Stimulated activated CD4-positive, alpha-beta T cell treated with anti-CD3 and anti-CD28 coated beads, TNF-alpha, amount 100 ng/mL, for 24 hours (primary cell): ENCODE data around the gene NR6A1.

Source experiments
- DNase-seq, 3 experiments: peaks; one replicate each; pipeline ENCODE4 v3.0.0-alpha.2; 2020; ENCODE audit warnings: low read depth in 3 of 3

The NR6A1 gene

DNA sequence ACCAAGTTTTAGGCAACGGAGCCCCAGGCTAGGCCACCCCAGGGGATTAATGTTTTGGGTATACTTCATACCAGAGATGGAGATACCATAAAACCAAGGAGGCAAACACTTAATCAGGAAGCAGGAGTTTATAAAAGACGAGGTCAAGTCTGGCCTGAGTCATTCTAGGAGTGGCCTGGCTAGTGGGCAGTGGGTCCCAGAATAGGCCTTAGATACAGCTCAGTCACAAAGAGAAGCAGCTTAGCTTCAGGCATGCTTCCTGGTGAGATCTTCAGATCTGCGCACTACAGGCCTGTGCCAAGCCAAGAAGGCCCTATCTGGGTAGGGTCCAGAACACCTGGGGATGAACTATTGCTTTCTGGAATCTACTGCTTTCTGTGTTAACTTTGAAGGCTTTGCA is 243.3 kb downstream of the NR6A1 start:
- no peak for DNase-seq

DNA sequence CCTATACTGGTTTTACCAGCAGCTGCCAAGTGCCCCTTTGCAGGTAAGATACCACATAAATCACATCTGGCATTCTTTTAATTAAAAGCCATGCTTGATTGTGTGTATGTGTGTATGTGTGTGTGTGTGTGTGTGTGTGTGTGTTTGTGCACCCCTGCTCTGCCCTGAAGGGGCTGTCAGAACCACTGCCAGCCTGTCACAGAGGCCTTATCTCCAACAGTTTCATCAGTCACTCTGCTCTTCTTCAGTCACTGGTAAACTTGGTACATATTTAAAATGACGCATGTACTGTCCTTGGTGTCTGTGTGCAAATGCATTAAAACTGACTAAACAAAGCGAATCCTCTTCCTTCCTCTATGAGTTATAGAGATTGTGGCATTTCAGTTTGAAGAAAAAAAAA is 244.9 kb downstream of the NR6A1 start:
- no peak for DNase-seq

DNA sequence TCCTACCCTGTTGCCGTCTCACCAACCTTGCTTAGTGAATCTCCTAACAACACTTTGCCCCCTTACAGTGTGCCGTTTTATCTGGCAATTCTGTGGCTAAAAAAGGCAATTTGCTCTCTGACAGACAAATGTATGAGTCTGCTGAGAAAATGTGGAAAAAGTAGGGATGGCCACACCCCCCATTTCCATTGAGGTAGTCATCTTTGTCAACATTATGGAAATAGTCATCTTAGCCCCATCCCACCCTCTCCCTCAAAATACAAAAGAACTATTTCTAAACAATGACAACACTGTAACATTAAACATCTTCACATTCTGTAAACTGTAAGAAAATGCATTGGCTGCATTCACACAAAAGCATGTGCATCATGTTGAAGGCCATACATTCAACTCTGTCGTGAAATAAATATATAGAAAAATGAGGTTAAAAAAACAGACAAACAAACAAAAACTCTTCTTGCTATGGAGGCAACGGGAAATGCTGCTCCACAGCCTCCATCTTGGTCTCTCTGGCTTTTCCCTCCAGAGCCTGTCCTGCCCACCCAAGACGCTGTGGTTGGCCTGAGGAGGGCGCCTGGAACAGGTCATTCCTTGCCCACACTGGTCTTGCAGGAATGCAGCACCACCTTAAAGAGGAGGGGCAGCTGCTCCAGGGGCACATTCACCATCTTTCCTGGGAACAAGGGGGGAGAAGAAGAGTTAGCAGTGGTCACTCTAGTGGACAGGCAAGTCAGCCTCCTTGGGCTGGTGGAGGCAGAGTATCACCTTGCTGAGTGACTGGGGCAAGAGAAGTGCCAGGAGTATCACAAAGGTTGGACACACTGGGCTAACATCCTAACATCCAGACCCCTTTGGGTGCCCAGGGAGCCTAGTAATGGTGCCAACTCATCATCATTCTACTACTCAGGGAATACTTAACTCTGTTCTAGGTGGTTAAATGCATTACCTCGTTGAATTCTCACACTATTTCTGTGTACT is 248.7 kb downstream of the NR6A1 start:
- no peak for DNase-seq

DNA sequence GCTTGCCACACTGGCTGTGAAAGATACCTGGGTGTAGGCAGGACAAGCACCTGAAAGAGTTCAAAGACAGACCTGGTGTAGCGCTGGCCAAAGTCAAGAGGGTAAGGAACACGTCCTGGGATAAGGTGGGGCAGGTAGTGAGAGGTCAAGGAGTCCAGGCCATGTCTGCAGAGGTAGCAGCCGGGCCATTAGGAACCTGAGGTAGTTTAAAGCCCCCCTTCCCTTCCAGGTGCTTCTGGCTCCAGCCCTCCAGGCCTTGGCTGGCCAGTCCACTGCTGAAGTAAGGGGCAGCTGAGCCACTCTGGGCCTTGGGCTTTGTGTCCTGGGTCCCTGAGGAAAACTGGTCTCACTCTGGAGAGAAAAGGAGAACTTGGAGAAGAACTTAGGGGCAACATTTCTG is 250.0 kb downstream of the NR6A1 start:
- DNase-seq: no peak

DNA sequence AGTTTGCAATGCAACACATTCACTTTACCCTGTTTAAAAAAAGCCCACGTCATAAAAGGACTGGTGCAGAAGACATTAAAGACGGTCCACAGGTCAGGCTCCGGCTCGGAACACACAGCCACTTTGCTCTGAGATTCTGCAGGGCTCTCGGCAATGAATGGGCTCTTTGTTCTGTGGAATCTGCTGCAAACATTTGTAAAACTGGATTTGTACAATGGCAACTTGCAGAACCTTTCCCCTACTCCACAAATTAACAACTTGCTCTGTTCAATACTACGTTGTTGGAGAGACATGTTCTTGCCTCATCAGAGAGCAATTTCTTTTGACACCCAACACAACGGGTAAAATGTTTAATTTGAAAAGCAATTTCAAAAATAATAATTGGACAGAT is 250.9 kb downstream of the NR6A1 start:
- DNase-seq: no peak

DNA sequence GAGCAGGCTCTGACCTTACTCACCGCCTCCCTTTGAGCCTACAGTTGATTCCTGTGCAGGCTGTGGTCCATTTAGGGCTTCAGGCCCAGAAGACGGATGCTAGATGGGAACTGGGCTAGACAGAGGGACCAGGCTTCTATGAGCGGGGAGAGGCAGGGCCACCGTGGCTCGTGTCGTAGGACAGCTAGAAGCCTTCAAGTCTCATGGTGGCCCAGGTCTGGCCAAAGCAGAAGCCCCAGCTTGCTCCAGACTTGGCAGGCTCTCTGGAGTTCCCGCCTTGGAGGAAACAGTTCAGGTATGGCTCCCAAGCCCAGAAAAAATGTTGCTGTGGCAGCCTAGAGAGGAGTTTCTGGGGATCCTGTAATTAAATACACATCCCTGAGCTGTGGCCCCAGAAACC is 253.0 kb downstream of the NR6A1 start:
- no peak for DNase-seq

DNA sequence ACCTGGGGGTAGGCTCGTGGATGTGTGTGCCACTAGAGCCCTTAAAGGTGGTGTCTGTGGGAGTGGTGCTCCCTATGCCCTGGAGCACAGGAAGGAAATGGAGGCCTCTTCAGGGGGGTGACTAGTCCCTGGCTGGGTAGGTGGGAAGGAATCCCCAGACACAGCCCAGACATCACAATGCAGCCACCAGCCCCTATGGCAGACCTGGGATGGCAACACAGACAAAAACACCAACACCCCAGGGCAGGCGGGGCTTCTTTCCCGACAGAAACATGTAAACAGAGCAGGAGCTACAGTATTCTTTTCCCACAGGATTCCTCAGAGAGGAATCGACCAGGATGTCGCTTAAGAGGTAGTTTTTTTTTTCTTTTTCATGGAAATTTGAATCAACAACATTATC is 253.5 kb downstream of the NR6A1 start:
- DNase-seq: no peak

DNA sequence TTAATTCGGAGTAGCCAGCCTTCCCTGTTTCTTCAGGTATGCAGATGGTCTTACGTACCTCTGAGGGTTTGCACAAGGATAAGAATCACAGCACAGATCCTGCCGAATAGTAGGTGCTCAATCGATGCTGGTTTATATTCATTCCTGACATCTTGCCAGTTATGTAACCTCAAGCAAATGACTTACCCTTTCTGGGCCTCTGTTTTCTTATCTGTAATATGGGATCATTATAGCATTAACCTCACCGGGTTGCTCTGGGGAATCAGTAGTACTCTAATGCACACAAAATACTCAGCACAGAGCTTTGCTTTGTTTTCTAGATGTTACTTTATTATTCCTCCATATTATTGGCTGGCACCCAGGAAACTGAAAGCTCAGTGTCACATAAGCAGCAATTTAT is 256.2 kb downstream of the NR6A1 start:
- DNase-seq: no peak

DNA sequence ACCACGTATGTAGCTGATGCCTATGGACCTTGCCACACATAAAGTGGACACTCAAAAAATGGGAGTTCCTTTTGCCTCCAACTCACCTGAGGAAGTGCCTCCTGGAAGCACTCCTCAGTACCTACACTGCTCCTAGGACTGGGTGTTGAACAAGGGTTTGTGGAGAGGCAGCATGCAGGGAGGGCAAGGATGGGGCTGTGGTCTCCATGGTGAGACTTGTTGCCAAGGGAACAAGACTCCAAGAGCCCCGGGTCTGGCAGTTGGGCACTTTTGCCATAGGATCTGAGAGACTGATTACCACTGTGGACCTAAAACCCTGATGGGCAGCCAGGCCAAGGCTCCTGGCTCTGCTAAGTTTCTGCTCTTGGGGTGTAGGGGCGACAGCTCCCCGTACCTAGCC is 257.0 kb downstream of the NR6A1 start:
- no peak for DNase-seq

DNA sequence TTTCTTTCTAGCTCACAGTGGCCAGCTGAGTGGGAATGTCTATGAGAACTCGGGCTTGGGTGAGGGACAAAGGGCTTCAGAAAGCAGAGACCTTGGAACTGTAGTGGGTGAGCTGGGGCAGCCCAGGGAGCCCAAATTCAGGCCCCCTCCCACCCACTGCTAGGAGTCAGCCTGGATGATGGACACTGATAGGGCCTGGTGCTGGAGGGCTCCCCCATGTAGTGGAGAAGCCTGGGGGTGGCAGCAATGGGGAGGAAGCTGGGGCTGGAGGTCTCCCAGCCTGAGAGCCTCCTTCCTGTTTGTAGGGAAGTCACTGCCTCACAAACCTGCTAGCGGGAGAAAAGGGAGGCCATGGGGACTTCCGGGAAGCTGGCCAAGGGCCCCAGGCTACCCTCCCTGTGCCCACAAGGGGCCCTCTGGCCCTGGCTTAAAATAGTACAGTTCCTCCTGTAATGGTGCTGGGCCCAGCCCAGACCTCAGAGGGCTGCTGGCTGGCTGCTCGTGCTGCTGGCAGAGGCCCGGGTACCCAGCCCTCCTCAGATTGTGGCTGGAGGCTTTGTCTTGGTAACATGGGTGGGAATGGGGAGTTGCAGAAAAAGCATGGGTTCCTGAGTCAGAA is 257.6 kb downstream of the NR6A1 start:
- DNase-seq: no peak

DNA sequence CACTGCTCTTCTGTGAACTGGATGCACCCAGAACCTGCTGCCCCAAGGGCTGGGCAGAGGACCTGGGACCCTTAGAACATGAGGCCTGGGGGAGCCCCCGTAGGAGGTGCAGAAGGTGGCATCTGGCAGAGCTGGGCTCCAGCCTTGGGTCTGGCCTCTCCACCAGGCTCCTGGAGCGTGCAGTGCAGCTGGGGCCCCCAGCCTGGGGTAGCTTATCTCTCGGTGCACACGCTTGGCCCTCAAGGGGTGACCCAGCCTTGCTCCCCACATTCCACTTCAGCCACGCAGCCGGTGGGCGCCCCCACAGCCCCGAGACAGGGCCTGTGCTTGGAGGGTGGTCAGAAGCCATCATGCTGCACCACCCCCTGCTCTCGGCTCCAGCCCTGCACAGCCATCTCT is 258.3 kb downstream of the NR6A1 start:
- DNase-seq: no peak

DNA sequence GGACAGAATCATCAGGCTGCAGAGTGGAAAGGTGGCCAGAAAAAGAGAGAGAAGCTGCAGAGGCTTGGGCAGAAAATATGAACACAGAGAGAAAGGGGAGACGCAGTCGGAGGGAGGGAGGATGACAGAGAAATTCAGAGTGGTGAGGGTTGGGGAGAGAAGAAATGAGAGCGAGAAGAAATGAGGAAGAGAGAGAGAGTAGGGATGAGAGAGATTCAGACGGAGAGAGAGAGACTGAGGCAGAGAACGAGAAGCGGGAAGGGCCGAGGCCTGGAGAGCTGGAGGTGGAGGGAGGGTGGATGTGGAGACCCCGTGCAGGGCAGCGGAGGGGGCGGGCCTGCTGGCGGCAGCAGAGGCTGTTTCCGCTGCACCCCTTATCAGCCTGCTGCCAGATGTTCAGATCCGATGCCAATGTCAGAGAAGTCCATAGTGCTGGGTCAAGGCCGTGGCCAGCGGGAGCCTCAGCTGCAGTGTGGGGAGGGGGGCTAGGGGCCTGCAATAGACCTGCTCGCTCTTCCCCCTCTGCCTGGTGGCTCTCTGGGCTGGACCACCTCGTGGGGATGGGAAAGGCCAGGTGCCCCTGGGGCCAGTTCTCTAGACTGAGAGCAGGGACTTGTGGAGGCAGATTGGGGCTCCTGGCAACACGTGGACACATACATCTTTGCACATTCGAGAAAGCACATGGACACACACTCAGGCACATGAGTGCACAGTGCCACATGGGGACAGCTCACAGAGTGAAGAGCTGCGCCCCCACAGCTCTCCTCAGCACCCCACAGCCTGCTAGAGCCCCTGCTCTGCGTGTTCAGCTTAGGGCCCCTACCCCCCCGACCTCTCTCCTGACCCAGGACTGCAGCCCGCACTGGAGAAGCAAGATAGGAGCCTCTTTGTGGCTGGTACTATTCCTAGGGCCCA is 259.0 kb downstream of the NR6A1 start:
- DNase-seq: no peak

DNA sequence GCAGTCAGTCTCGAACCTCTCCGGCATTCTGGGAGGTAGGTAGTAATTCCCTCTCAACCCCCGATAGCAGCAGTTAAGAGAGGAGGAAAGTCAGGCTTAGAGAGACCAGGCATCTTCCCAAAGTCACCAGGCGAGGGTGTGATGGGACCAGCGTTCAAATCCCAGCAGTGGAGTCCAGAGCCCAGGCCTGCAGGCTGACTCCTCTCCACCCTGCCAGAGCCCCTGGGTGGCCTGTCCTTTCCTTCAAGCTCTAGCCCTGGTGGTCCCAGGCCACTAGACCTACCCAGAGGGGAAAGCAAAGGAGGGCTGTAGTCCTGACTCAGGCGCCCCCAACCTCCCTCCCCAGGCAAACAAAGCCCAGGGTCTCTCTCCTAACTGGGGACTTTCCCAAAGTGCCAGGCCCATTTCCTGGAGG is 259.7 kb downstream of the NR6A1 start:
- no peak for DNase-seq

DNA sequence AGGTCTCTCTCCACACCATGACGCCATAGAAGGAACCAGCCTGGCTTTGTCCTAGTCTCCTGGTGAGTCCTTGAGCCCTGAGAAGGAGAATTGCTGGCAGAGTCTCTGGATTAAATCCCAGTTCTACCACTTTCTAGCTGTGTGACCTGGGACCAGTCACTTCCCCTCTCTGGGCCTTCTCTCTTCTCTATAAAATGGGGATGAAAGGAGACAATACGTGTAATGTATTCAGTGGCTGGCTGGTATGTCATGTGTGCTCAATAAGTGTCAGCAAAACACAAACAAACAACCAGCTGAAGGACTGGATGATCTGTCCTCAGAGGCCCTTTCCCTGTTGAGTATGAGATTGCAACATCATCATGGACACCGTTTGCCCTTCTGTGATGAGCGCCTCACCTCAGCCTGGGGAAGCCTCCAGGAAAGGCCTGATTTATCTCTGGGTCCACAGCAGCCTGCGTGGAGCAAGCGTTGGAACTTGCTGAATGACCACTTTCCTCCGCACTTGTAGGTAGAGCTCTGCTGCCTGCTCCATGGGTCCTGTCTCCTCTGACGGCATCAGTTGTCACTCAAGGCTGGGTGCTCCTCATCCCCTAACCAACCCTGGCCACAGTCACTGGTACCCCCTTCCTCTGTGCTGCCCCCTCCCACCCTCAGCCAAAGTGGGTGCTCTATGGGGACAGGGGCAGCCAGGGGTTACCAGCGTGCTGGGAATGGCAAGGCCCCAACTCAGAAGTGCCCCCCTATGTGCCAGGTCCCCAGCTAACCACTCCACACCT is 260.3 kb downstream of the NR6A1 start:
- no peak for DNase-seq

DNA sequence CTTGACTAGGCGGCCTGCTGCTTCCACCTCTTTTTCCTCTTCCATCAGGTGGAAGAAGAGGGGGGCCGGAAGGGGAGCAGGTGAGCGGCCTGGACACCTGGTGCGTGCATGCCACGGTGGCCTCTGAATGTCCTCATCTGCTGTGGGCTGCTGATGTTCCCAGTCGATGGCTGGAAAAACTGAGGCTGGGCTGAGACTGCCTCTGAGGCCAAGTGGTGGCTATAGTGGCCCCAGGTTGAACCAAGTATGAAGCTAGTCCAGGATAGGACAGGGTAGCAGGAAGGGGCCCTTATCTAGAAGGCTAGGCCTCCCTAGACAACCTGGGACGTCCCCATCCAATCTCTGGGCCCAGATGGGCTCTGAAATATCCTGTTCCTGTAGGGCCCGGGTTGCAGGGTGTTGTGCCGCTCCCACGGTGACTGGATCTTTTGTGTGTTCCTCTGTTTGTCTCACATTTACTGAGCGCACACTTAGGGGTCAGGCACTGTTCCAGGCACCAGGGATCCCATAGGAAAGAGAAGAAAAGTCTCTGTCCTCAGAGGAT is 263.2 kb downstream of the NR6A1 start:
- DNase-seq: no peak

DNA sequence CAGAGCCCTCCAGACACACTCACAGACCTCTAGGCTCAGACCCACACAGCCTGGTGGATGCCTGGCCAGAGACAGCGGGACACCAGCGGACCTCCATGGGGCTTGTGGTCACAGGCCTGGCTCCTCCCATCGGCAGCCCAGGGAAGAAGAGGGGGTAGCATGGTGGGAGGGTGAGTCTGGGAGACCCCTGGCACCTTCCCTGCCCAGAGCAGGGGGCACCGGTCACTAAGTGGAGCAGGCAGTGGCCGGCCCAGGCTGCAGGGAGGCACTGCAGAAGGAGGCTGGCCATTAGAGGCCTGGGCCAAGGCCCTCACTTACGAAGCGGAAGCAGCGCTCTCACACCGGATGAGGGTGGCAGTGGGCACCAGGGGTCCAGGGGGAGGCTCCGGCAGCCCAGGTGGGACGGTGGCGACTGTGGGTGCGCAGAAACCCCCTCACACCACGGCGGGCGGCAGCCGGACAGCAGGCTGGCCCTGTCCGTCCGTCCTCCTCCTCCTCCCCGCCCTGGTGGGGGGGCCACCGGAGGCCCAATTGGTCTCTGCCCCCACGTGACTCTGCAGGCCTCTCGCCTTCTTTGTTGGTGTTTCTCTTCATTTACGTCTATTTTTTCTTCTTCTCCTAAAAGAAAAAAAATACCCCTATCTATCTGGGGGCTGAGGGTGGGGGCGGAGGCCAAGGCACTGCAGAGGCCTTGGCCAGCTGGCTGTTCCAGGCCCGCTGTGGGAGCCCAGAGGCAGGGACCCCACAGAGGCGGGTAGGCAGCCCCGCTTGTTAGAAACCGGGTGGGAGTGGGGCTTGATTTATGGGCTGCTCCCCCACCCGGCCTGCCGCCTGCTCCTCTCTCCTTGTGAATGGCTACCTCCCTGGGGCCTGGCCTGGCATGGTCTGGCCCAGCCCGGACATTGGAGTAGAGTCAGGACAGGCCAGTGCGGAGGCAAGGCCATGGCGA is 263.9 kb downstream of the NR6A1 start, which contains the start of gene NR5A1:
Gene NR5A1, minus strand, starts transcription at position 469 of the 949 bp plus-strand sequence. CDS start 4,004 bp downstream, outside the sequence.
- no peak for DNase-seq

DNA sequence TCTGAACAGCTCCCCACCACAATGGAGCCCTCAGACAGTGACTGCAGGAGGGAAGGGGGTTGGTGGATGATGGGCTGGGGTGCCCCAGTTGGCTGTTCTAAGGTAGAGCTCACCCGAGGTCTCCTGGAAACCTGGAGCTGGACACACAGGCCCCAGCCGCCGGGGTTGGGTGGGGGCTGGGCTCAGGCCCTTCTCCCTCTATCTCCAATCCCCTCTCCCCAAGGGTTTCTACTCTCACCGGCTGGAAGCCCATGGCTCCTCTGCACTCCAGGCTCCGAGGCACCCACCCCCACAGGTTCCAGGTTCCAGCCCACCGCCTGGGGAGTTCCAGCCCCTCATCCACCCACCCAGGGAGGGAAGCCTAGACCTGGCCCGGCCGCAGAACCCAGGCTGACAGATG is 264.7 kb downstream of the NR6A1 start:
- DNase-seq: no peak

DNA sequence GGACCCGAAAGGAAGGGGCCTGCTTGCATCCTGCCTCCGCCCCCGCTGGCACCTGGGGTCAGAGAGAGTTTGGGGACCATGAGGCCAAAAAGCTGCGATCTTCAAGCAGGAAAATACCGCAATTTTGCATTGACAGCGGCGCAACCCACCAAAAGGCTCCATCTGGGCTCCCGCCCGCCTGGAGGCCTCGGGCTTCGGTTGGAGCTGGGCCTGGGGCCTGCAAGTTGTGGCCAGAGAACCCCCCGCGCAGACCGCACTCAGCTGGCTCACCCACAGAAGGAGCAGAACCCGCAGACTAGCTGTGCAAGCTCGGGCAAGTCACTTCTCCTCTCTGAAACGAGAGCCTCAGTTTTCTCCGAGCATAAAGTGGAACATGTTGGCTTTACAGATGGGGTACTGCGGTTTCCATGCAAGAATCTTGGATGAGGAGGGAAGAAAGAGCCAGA is 265.2 kb downstream of the NR6A1 start:
- DNase-seq: no peak

DNA sequence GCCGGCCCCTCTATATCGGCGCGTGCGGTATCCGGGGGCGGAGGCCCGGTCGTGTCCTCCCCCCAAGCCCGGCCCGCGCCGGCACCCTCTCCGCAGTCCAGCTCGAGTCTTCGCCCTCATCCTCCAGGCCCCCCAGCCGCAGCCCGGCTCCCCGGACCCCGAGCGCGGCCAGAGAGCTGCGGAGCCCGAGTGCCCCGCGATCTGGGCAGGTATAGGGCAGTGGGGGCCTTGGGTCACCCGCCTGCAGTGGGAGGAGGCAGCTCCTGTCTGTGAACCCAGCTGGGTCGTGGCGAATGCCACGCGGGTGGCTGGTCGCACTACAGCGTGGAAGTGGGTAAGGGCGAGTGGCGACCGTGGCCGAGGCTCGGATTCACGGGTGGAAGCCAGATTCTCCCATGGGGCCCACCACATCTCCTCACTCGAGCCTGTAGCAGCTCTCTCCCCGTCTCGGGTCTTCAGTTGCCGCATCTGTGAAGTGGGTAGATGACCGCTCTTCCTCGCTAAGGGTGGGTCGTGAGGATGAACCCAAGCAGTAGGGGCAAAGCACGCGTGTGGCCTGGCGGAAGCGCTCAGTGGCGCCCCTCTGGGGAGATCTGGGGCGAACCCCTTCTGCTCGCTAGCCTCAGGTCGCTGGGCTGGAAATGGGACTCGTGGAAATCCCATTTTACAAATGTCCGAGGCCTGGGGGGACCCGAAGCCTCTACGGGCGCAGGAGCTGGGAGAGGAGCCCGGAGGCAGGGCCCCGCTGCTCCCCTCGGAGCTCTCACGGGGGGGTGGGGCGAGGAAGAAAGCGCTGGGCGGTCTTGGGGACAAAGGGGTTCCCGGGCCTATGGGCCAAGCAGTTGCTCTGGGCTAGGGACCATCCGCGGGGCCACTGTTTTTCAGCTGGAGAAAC is 265.9 kb downstream of the NR6A1 start:
- DNase-seq: no peak
